Osteoblast (primary cell): ENCODE results near the gene DAPK1. TPM values are rescaled to one million over a fixed set of nuclear protein-coding genes. Genes with fewer than 3 reads are reported as not detected.

ENCODE experiments used
- DNase-seq: peaks from one replicate; pipeline ENCODE4 v3.0.0; 2011; ENCODE audit warnings: low spot score, mixed read lengths; ENCODE audit not compliant: insufficient read length; ENCODE audit errors: missing footprints
- H2AFZ ChIP-seq: 2 replicates; pipeline ENCODE4 v1.6.0; 2011; ENCODE audit warnings: mild to moderate bottlenecking, low read length
- H3K27ac ChIP-seq: 2 replicates; pipeline ENCODE4 v1.5.1; 2011; ENCODE audit warnings: mild to moderate bottlenecking, low read depth, low read length, moderate library complexity
- H3K27me3 ChIP-seq: 2 replicates; pipeline ENCODE4 v1.6.0; 2012; ENCODE audit warnings: mild to moderate bottlenecking, control low read depth, inconsistent platforms, low read length, moderate library complexity; ENCODE audit not compliant: insufficient read depth
- H3K36me3 ChIP-seq: 2 replicates; pipeline ENCODE4 v1.5.1; 2011; ENCODE audit warnings: mild to moderate bottlenecking, low read length, control low read depth, moderate library complexity; ENCODE audit not compliant: insufficient read depth
- H3K4me1 ChIP-seq: 2 replicates; pipeline ENCODE4 v1.5.1; 2011; ENCODE audit warnings: mild to moderate bottlenecking, low read length, control low read depth, moderate library complexity; ENCODE audit not compliant: insufficient read depth
- H3K4me2 ChIP-seq: 2 replicates; pipeline ENCODE4 v1.6.0; 2011; ENCODE audit warnings: mild to moderate bottlenecking, low read length; ENCODE audit not compliant: insufficient read depth
- H3K4me3 ChIP-seq: fragments of 200-600 bp; sonication (generic); 3 replicates; pipeline ENCODE4 v1.5.1; 2012; ENCODE audit warnings: mild to moderate bottlenecking, low read length, inconsistent platforms; ENCODE audit not compliant: insufficient read depth
- H3K79me2 ChIP-seq: 2 replicates; pipeline ENCODE4 v1.6.0; 2012; ENCODE audit warnings: mild to moderate bottlenecking, low read length, control low read depth, inconsistent platforms; ENCODE audit not compliant: insufficient read depth
- H3K9me3 ChIP-seq: 2 replicates; pipeline ENCODE4 v1.5.1; 2011; ENCODE audit warnings: low read depth, low read length, control low read depth
- H4K20me1 ChIP-seq: 2 replicates; pipeline ENCODE4 v1.6.0; 2012; ENCODE audit warnings: mild to moderate bottlenecking, low read length, control low read depth; ENCODE audit not compliant: insufficient read depth
- small RNA-seq: library from RNA; depleted of rRNA; stranded (forward); fragments of <200 nt; gene quantifications from one replicate; pipeline ENCODE3, GENCODE V24; 2012
- total RNA-seq: library from RNA; depleted of rRNA; stranded (reverse); fragments of >200 nt; gene quantifications from 2 replicates; pipeline ENCODE4 v1.2.3, GENCODE V29; 2012
- TF ChIP-seq, protein P1 (sequence below): IDR thresholded peaks from 2 replicates; pipeline ENCODE4 v1.5.1; 2011; ENCODE audit warnings: mild to moderate bottlenecking, low read depth, low read length, moderate library complexity; ENCODE audit errors: extremely low read depth

The DAPK1 gene
- total RNA-seq, 1 donor: 55.4 TPM

DNA sequence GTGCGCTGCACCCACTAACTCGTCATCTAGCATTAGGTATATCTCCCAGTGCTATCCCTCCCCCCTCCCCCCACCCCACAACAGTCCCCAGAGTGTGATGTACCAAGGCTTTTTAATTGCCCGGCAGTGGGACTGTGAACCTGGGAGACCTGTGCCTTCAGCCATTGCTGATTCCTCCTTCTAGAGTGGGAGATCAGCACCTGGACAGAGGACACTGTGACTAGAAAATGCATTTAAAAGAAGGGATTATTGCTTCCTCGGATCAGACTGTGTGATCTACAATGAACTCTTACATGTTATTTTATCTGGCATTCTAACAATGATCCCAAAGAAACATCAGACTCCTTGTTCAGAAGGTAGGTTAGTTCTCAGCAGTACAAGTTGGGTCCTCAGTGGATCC lies 254.2 kb downstream of the DAPK1 start:
- no peaks in the 10 kb centered on the region for H3K4me1 ChIP-seq
- H3K27me3 ChIP-seq: peaks cover 8% of the 10 kb centered on the region
- no peak overlapping the region for H3K4me2 ChIP-seq
- no peak overlapping the region for H3K27ac ChIP-seq
- peaks cover 2% of the 10 kb centered on the region for H3K9me3 ChIP-seq
- no peaks in the 10 kb centered on the region for H4K20me1 ChIP-seq
- TF ChIP-seq, protein P1, sequence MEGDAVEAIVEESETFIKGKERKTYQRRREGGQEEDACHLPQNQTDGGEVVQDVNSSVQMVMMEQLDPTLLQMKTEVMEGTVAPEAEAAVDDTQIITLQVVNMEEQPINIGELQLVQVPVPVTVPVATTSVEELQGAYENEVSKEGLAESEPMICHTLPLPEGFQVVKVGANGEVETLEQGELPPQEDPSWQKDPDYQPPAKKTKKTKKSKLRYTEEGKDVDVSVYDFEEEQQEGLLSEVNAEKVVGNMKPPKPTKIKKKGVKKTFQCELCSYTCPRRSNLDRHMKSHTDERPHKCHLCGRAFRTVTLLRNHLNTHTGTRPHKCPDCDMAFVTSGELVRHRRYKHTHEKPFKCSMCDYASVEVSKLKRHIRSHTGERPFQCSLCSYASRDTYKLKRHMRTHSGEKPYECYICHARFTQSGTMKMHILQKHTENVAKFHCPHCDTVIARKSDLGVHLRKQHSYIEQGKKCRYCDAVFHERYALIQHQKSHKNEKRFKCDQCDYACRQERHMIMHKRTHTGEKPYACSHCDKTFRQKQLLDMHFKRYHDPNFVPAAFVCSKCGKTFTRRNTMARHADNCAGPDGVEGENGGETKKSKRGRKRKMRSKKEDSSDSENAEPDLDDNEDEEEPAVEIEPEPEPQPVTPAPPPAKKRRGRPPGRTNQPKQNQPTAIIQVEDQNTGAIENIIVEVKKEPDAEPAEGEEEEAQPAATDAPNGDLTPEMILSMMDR: no peak
- no peaks in the 10 kb centered on the region for H3K79me2 ChIP-seq
- H2AFZ ChIP-seq: no peak overlapping the region
- no peak for DNase-seq
- no peak overlapping the region for H3K4me3 ChIP-seq
- H3K36me3 ChIP-seq: no peaks in the 10 kb centered on the region

GRCh38 chr9:87753313-87753712 lies 255.6 kb downstream of the DAPK1 start:
- H2AFZ ChIP-seq: no peak overlapping the region
- no peak overlapping the region for H3K4me3 ChIP-seq
- TF ChIP-seq, protein P1: no peak
- H3K9me3 ChIP-seq: peaks cover 2% of the 10 kb centered on the region
- H3K27ac ChIP-seq: no peak overlapping the region
- no peak overlapping the region for H3K4me2 ChIP-seq
- H3K4me1 ChIP-seq: no peaks in the 10 kb centered on the region
- DNase-seq: no peak
- H3K79me2 ChIP-seq: no peaks in the 10 kb centered on the region
- H3K36me3 ChIP-seq: no peaks in the 10 kb centered on the region
- H3K27me3 ChIP-seq: peaks cover 8% of the 10 kb centered on the region
- no peaks in the 10 kb centered on the region for H4K20me1 ChIP-seq

Small RNA genes within 50 kb of the gene (small RNA-seq; reads per million reads assigned to genes)
- not detected for gene AL161787.1

Other genes with a start within 250 kb of the DAPK1 start
- 384 and 396 TPM in 2 replicates for gene CTSL, start 228.3 kb downstream of the DAPK1 start, total RNA-seq